Fibroblast of skin of back (primary cell): ENCODE measurements around the gene PGA4.
"Not testable (repeated sequence)": the region's sequence is repeated elsewhere in the genome, so short reads cannot be mapped to it uniquely, and the experiment has no call there.

Source experiments
- DNase-seq: peaks from one replicate; pipeline ENCODE4 v3.0.0-alpha.2; 2013

Gene PGA4

GRCh38 chr11:61252332-61252731, 30.2 kb downstream of the PGA4 start:
- DNase-seq, result not testable (repeated sequence)

- peak; percentile 50 for DNase-seq
These were observed 32.4 kb downstream of the PGA4 start for GRCh38 chr11:61254403-61255025.

DNA sequence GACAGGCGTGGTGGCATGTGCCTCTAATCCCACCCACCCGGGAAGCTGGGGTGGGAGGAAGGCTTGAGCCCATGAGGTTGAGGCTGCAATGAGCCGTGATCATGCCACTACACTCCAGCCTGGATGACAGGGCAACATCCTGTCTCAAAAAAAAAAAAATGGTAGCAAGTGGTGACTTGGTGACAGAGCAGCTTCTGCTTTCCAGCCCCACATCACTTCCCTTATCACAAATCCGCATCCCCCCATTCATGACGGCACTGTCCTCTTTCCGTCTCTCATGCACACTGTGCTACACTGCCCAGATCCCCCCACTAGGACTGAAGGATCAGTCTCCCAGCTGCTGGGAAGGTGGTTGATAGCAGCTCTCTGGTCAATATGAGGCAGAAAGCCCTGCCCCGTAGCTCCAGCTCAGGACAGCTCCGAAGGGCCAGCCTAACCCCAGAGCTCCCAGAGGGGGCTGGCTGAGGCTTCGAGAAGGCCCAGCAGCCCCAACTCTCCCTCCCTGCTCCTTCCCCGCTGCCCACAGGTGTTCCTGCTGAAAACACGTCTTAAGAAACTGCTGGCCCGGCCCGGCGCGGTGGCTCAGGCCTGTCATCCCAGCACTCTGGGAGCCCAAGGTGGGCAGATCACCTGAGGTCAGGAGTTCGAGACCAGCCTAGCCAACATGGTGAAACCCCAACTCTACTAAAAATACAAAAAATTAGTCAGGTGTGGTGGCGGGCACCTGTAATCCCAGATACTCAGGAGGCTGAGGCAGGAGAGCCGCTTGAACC, 34.7 kb downstream of the PGA4 start:
- DNase-seq, result no peak

GRCh38 chr11:61258546-61258945, 36.4 kb downstream of the PGA4 start:
- DNase-seq, result no peak

DNA sequence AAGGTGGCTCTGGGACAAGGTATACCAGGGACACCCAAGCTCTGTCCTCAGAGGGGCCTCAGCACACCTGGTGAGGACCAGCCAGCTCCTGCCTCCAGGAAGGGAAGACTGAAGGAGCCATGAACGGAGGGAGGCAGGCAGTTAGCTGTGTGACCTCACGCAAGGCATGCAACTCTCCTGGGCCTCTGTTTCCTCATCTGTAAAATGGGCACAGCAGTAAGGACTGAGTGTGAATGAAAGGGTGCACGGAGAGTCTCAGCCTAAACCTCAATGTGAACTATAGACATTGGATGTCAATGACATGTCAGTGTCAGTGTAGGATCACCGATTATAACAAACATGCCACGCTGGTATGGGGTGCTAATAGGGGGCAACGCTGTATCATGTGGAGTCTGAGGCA, 37.2 kb downstream of the PGA4 start:
- no peak for DNase-seq

- no peak for DNase-seq
These were observed 42.2 kb downstream of the PGA4 start for GRCh38 chr11:61264371-61264770.

GRCh38 chr11:61264795-61265194, 42.6 kb downstream of the PGA4 start:
- DNase-seq, result no peak

DNA sequence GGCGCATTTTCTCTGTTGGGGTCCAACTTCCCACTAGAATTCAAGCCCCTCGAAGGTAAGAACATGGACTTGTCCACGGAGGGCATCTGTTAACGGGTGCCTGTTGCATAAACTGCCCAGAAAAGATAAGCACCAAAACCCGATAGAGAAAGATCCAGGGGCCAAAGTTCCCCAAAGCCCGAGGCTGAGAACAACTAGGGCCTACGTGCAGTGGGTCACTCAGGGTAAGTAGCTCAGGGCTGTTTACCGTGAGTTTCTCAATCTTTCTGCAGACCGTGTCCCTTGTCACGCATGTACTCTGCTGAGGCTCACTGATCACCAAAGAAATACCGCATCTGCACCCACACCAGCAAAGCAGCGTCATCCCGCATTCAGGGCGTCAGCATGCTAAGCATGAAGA, 43.2 kb downstream of the PGA4 start:
- no peak for DNase-seq

DNA sequence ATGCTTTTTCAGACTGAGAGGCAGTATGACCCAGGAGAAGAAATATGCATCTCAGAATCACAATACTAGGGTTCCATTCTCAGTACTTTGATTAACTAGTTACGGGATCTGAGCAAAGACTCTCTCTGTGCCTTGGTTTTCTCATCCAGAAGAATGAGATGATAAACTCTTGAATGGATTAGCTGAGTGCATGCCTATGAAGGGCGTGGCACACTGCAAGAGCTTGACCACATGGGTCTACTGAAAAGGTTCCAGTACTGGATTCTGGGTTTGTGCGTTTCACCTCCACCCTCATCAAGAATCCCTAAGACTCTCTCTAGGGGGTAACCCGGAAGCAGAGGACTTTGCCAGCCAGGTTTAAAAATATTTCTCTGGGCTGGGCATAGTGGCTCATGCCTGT, 44.5 kb downstream of the PGA4 start:
- peak; percentile 24 for DNase-seq

DNA sequence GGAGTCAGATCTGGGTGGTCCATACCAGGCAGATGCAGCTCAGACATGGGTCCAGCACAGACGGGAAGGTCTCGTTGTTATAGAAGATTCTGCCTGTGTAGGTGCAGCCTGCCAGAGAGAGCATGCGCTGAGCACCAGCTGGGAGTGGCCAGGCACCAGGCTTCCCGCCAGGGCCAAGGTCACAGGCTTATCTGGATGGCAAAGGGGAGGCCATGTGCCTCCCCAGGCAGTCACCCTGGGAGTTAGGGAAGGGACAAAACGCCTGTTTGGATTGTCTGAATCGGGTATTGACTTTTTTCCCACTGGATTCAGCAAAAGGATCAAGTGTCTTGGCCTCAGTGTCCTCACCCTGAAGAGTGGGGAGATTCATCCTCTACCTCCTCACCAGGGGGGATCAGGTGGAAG, 45.3 kb downstream of the PGA4 start:
- DNase-seq, result no peak

DNA sequence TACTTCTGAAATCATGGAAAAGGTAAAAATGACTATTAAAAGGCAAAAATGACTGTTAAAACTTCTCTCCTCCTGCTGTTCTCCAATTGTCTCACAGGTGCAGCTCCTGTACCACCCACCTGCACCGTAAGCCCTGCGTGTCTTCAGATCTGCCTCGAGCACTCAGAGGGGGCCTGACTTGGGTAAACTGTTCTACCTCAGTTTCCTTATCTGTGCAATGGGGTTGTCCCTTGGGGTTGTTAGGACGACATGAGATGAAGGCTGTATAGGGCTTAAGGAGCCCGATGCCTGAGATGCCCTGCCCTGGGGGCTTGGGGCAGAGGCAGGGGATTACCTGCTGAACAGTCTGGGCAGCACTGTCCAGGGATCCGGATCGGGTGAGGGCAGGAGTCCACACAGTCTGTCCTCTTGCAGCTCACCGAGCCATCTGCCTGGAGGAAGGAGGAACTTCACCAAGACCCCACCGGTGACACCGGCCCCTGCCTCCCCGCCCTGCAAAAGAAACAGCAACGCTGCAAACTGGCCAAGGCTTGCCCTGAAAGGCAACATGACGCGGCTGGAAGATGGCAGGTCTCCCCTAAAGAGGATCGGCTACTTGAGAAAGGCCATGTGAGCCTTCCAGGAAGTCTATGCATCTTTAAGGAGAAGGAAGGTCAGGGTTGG, 46.6 kb downstream of the PGA4 start:
- no peak for DNase-seq

DNA sequence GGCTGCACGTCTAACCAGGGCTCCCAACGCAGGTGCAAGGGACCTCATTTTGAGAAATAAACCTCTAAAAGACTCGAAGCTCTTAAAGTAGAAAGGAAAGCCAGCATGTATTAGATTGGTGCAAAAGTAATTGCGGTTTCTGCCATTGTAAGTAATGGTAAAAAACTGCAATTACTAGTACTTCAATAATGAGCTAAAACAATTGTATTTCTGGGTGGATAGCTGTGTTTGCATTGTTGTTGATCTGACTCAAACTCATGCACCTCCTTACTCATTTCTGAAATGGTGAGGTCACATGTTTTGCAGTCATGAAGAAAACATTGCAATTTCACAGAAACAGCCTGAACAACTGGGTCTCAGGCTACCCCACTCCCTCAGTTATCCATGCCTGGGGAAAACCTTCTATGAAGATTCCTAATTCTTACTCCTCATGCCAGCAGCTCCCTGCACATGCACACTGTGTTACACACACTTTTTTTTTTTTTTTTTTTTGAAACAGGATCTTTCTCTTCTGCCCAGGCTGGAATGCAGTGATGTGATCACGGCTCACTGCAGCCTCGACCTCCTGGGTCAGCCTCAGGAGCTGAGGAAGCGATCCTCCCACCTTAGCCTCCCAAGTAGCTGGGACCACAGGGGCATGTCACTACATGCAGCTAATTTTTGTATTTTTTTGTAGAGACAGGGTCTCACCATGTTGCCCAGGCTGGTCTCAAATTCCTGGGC, 48.4 kb downstream of the PGA4 start:
- peak; percentile 9 for DNase-seq

DNA sequence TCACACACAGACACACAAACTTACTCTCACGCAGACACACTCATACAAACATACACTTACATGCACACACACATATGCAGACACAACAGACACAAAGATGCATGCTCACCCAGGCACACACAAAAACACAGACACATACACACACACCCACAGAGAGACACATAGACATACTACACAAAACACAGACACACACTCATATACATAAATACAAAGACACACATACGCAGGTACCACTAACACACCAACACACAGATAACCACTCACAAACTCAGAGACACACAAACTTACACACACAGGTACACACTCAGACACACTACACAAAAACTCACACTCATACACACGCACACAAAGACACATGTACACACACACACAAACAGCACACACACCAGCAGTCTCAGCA, 50.6 kb downstream of the PGA4 start:
- DNase-seq, result no peak

DNA sequence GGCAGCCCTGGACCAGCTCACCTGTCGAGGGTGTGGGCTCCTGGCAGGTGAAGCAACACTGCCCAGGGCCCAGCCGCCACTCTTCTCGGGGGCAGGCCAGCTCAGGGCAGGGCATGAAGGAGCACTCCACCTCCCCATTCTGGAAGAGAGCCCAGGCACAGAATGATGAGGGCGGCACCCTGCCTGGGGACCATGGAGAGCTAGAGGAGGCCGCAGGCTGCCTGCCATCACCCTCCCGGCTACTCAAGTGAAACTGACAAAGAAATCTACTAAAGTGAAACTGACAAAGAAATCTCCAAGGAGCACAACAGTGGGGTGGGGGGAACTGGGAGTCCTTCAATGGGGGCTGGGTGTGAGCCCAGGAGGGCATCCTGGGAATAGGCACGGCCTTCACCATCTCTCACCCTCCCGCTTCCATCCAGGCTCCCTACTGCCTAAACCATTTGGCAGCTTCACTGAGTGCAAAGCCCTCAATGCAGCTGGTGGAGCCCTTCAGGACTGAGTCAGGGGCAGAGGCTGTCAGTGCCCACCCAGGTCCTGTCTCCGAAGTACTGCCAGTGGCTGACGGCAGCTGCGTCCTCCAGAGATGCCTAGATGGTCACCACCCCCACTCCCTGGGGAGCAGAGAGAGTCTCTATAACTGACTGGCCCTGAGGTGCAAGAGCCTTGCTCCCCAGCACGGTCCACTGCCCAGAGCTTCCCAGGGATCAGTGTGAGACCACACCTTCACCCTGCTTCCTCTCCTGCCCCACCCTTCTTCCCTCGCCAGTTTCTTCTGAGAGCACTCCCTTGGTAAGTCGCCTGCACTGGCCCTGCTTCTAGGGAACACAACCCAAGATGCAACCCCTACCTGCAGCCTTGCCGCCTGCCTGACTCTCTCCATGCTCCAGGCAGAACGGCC, 51.3 kb downstream of the PGA4 start:
- DNase-seq, result no peak

DNA sequence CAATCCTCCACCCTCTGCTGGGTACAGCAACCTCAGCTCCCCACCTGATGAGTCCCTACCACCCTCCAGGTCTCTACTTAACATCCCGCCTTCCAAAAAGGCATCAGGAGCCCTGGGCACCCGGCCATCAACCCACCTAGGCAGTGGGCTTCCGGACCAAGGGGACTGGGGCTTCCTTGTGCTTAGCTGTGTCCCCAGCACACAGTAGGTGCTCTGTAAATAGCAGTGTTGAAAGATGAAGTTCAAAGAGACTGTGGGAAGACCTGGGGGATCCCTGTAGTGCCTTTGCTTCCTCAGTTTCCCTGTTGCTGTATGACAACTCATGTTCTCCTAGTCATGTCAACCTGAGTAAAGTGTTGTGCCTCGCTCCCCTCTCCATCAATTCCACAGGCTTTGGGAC, 51.9 kb downstream of the PGA4 start:
- no peak for DNase-seq

DNA sequence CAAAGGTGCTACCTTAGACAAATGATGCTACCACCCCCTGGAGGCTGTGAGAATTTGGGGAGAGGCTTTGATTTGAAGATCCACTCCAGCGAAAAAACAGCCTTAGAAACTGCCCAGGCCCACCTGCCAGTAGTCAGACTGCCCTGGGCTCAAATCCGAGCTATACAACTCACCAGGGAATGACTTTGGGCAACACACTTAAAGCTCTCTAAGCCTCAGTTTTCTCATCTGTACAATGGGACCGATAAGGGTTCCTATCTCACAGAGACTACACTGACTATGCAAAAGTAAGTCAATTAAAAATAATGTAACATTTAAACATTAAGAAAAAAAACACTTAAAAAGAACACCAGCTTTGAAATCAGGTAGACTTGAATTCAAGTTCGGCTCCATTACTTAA, 53.0 kb downstream of the PGA4 start:
- DNase-seq, result no peak

DNA sequence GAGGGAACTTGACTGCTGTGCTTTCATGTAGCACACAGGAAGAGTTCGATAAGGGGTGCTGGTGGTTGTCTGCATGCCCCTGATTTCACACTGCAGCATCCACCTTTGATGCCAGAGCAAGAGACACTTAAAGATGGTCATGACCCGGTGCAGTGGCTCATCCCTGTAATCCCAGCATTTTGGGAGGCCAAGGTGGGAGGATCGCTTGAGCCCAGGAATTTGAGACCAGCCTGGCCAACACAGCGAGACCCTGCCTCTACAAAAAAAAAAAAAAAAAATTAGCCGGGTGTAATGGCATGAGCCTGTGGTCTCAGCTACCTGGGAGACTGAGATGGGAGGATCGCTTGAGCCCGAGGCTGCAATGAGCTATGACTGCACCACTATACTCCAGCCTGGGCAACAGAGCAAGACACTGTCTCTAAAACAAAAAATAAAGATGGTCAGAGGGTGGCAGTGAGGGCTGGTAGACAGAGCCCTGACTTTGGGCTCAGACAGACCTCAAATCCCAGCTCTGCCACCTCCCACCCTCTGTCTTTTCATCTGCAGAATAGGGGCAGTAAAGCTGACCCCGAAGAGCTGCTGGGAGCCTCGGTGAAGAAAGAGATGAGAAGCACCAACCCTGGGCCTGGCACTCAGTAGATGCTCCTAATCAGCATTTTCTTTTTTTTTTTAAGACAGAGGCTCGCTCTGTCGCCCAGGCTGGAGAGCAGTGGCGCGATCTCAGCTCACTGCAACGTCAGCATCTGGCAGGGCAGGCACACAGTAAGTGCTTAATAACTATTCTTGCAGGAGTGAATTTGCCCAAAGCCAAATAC, 55.2 kb downstream of the PGA4 start:
- no peak for DNase-seq

- DNase-seq, result no peak
These were observed 55.9 kb downstream of the PGA4 start for GRCh38 chr11:61278001-61278470.

- no peak for DNase-seq
These were observed 58.0 kb downstream of the PGA4 start for GRCh38 chr11:61279934-61280659.

GRCh38 chr11:61280883-61281580, 58.9 kb downstream of the PGA4 start:
- no peak for DNase-seq
